KOPT-K1 (cell line): ENCODE measurements around the gene DMRTC1.
"Not testable (repeated sequence)": the region's sequence is repeated elsewhere in the genome, so short reads cannot be mapped to it uniquely, and the experiment has no call there.

Experiments used
- H3K27ac ChIP-seq: fragments of 200-600 bp; sonication (generic); 2 replicates; pipeline ENCODE4 v1.5.1; 2016; ENCODE audit warnings: antibody characterized with exemption, mild to moderate bottlenecking, low read depth, low read length; ENCODE audit not compliant: poor library complexity, severe bottlenecking
- H3K36me3 ChIP-seq: fragments of 200-600 bp; sonication (generic); 2 replicates; pipeline ENCODE4 v1.5.1; 2017; ENCODE audit warnings: antibody characterized with exemption, mild to moderate bottlenecking, low read length, moderate library complexity; ENCODE audit not compliant: insufficient read depth
- H3K9me3 ChIP-seq: fragments of 200-600 bp; sonication (generic); 2 replicates; pipeline ENCODE4 v1.5.1; 2017; ENCODE audit warnings: antibody characterized with exemption, low read length, mild to moderate bottlenecking; ENCODE audit not compliant: insufficient read depth, poor library complexity, severe bottlenecking

Gene DMRTC1

GRCh38 chrX:72837532-72837931 lies 106.1 kb downstream of the DMRTC1 start:
- not testable (repeated sequence) for H3K36me3 ChIP-seq, H3K27ac ChIP-seq

GRCh38 chrX:72830701-72831100 lies 112.9 kb downstream of the DMRTC1 start:
- H3K27ac ChIP-seq, H3K36me3 ChIP-seq, H3K9me3 ChIP-seq: not testable (repeated sequence)

More at GRCh38 chrX:72837532-72837931, 106.1 kb downstream of the DMRTC1 start:
- not testable (repeated sequence) for H3K9me3 ChIP-seq
